H1 (cell line): ENCODE measurements around the gene AGBL5. TPM values are rescaled to one million over a fixed set of nuclear protein-coding genes. Genes with fewer than 3 reads are reported as not detected.

Source experiments
- RXRA ChIP-seq: IDR thresholded peaks from 2 replicates; pipeline ENCODE4 v1.6.1; 2011; ENCODE audit warnings: low read depth, mild to moderate bottlenecking, low read length, moderate library complexity; ENCODE audit not compliant: insufficient read depth
- SIN3A ChIP-seq, 2 experiments: IDR thresholded peaks in 1 of 2; conservative IDR thresholded peaks in 1 of 2; 2 replicates each; pipeline ENCODE4 v1.6.1; 2011 to 2012; ENCODE audit warnings: low read length in 2 of 2, improper control_type of control experiment in 1 of 2, low read depth in 1 of 2, mild to moderate bottlenecking in 1 of 2
- SIRT6 ChIP-seq: IDR thresholded peaks from one replicate; pipeline ENCODE4 v1.7.1; 2012; ENCODE audit warnings: low read length, inconsistent platforms
- polyA plus RNA-seq, 7 experiments: library from polyadenylated mRNA; depleted of rRNA in 3 of 7; stranded (reverse) in 5 of 7; unstranded in 2 of 7; fragments of >200 nt in 5 of 7; fragments of 200-250 nt in 2 of 7; gene quantifications; 1 replicate in 5 of 7; 2 replicates in 1 of 7; 4 replicates in 1 of 7; pipeline versions ENCODE4 v1.2.1 to v1.2.3, GENCODE V29; 2011 to 2013; ENCODE audit warnings: missing spikeins in 2 of 7, mixed read lengths in 2 of 7
- total RNA-seq: library from RNA; stranded (reverse); fragmentation: NEBNext Ultra II Directional; extraction: Animal tissue kit (Norgen Biotek cat#: 25700); gene quantifications from 2 replicates; pipeline ENCODE4 v1.2.1, GENCODE V29; 2021
- TF ChIP-seq, protein P1 (sequence below): IDR thresholded peaks from 2 replicates; pipeline ENCODE4 v1.6.1; 2012; ENCODE audit warnings: inconsistent platforms

Gene AGBL5
- total and polyA plus RNA-seq, 2 of the 8 experiments (the other 6 are each of a cell fraction or from before 2014, with no cell fraction given) = 45.4 to 62.0 TPM

DNA sequence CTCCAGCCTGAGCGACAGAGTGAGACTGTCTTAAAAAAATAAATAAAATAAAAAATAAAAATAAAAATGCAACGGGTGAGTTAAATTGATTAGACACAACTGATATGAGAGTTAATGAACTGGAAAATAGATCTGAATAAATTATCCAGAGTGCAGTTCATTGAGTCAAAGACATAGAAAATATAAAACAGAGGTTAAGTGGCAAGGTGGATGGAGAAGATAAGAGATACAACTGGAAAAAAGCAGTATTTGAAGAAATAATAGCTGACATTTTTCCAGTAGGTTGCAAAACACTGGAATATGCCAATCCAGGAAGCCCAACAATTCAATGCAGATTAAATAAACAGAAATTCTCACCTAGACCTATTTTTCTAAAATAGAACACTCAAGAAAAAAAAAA lies 56.8 kb downstream of the AGBL5 start (continued):
- TF ChIP-seq, protein P1, sequence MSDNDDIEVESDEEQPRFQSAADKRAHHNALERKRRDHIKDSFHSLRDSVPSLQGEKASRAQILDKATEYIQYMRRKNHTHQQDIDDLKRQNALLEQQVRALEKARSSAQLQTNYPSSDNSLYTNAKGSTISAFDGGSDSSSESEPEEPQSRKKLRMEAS = no peak
- TF ChIP-seq RXRA = no peak
- TF ChIP-seq SIRT6 = no peak
- no peak for TF ChIP-seq SIN3A (conservative IDR thresholded peaks at IDR 0.05 in 1 of 2, IDR thresholded peaks at IDR 0.05 in 1 of 2; ENCODE audit: low read depth in 1 of 2, low read length in 2 of 2)
- TF ChIP-seq, all 59 proteins: peak for 0
